ENCODE measurements around the gene SIK1. TPM values are rescaled to one million over a fixed set of nuclear protein-coding genes. Genes with fewer than 3 reads are reported as not detected.

Gene SIK1
- polyA plus RNA-seq, 1 experiment = 1.4 TPM

GRCh38 chr21:43370091-43370658 is 56.8 kb downstream of the SIK1 start:
- peaks cover 12% of the 10 kb centered on the region for H3K27me3 ChIP-seq (ENCODE audit: control insufficient read depth, insufficient read depth, low read length)
- DNase-seq (ENCODE audit: low read depth, low spot score) = no peak
- no peak overlapping the region for H3K4me3 ChIP-seq (ENCODE audit: low read depth, low read length)
- H3K27ac ChIP-seq (ENCODE audit: low read depth, low read length) = no peak overlapping the region
- H3K9me3 ChIP-seq (ENCODE audit: control insufficient read depth, insufficient read depth, low read length) = no peaks in the 10 kb centered on the region
- ChIA-PET POLR2A (no interaction called here), CTCF (no interaction called here)
- no peak for TF ChIP-seq CTCF (IDR thresholded peaks at IDR 0.05; ENCODE audit: low read depth, low read length)

GRCh38 chr21:43369596-43370090 is 57.3 kb downstream of the SIK1 start:
- Histone ChIP-seq H3K27ac (ENCODE audit: low read depth, low read length) (no peak overlapping the region), H3K4me3 (ENCODE audit: low read depth, low read length) (no peak overlapping the region), H3K27me3 (ENCODE audit: control insufficient read depth, insufficient read depth, low read length) (peaks cover 12% of the 10 kb centered on the region), H3K9me3 (ENCODE audit: control insufficient read depth, insufficient read depth, low read length) (no peaks in the 10 kb centered on the region)
- no peak for DNase-seq (ENCODE audit: low read depth, low spot score)
- CTCF ChIA-PET = no interaction called here
- TF ChIP-seq CTCF (IDR thresholded peaks at IDR 0.05; ENCODE audit: low read depth, low read length) = no peak
- POLR2A ChIA-PET = no interaction called here

- no peak for TF ChIP-seq CTCF (IDR thresholded peaks at IDR 0.05; ENCODE audit: low read depth, low read length)
- Histone ChIP-seq H3K27me3 (ENCODE audit: control insufficient read depth, insufficient read depth, low read length) (peaks cover 11% of the 10 kb centered on the region), H3K9me3 (ENCODE audit: control insufficient read depth, insufficient read depth, low read length) (no peaks in the 10 kb centered on the region), H3K27ac (ENCODE audit: low read depth, low read length) (no peak overlapping the region), H3K4me3 (ENCODE audit: low read depth, low read length) (no peak overlapping the region)
- CTCF ChIA-PET = no interaction called here
- no peak for DNase-seq (ENCODE audit: low read depth, low spot score)
- POLR2A ChIA-PET = no interaction called here
Measured at GRCh38 chr21:43369124-43369523, 57.8 kb downstream of the SIK1 start.

GRCh38 chr21:43368685-43369084 is 58.2 kb downstream of the SIK1 start:
- H3K27ac ChIP-seq (ENCODE audit: low read depth, low read length) = no peak overlapping the region
- DNase-seq (ENCODE audit: low read depth, low spot score) = no peak
- H3K27me3 ChIP-seq (ENCODE audit: control insufficient read depth, insufficient read depth, low read length) = peaks cover 9% of the 10 kb centered on the region
- no peak overlapping the region for H3K4me3 ChIP-seq (ENCODE audit: low read depth, low read length)
- no peak for TF ChIP-seq CTCF (IDR thresholded peaks at IDR 0.05; ENCODE audit: low read depth, low read length)
- CTCF ChIA-PET = no interaction called here
- POLR2A ChIA-PET = no interaction called here
- H3K9me3 ChIP-seq (ENCODE audit: control insufficient read depth, insufficient read depth, low read length) = no peaks in the 10 kb centered on the region

GRCh38 chr21:43367859-43368258 is 59.1 kb downstream of the SIK1 start:
- no peak for DNase-seq (ENCODE audit: low read depth, low spot score)
- no peak overlapping the region for H3K4me3 ChIP-seq (ENCODE audit: low read depth, low read length)
- POLR2A ChIA-PET = no interaction called here
- H3K27me3 ChIP-seq (ENCODE audit: control insufficient read depth, insufficient read depth, low read length) = peaks cover 8% of the 10 kb centered on the region
- TF ChIP-seq CTCF (IDR thresholded peaks at IDR 0.05; ENCODE audit: low read depth, low read length) = no peak
- CTCF ChIA-PET = no interaction called here
- no peak overlapping the region for H3K27ac ChIP-seq (ENCODE audit: low read depth, low read length)
- H3K9me3 ChIP-seq (ENCODE audit: control insufficient read depth, insufficient read depth, low read length) = no peaks in the 10 kb centered on the region
